Large intestine (tissue), 3 donors: ENCODE measurements around the gene WBP1L. TPM values are rescaled to one million over a fixed set of nuclear protein-coding genes. Genes with fewer than 3 reads are reported as not detected.
"Not testable (repeated sequence)": the region's sequence is repeated elsewhere in the genome, so short reads cannot be mapped to it uniquely, and the experiment has no call there.

Experiments used
- DNase-seq, 2 donors: peaks; one replicate each; pipeline versions ENCODE4 v3.0.0 to v3.0.0-alpha.2; 2013
- H3K27ac ChIP-seq: one replicate; pipeline ENCODE4 v1.5.1; 2013; ENCODE audit warnings: low read length
- H3K27me3 ChIP-seq: 2 replicates; pipeline ENCODE4 v1.6.1; 2013; ENCODE audit warnings: low read length; ENCODE audit not compliant: control insufficient read depth, insufficient read depth
- H3K36me3 ChIP-seq: 2 replicates; pipeline ENCODE4 v1.6.1; 2013; ENCODE audit warnings: low read length; ENCODE audit not compliant: control insufficient read depth, insufficient read depth
- H3K4me1 ChIP-seq: one replicate; pipeline ENCODE4 v1.6.1; 2013; ENCODE audit warnings: low read length; ENCODE audit not compliant: control insufficient read depth, insufficient read depth
- H3K4me3 ChIP-seq: one replicate; pipeline ENCODE4 v1.5.1; 2013; ENCODE audit warnings: low read length
- H3K9me3 ChIP-seq: one replicate; pipeline ENCODE4 v1.6.1; 2013; ENCODE audit warnings: mild to moderate bottlenecking, low read depth, low read length, moderate library complexity; ENCODE audit not compliant: control insufficient read depth
- WGBS: methylation state at CpG from one replicate; pipeline ENCODE4 v1.1.5; 2013; ENCODE audit warnings: low lambda C conversion rate; ENCODE audit not compliant: insufficient coverage; 5-methylcytosine and 5-hydroxymethylcytosine counted together
- polyA plus RNA-seq: library from polyadenylated mRNA; unstranded; fragments of 120-200 nt; gene quantifications from one replicate; pipeline ENCODE4 v1.2.1, GENCODE V29; 2013

WBP1L gene
- polyA plus RNA-seq, 1 donor, result 34.6 TPM

DNA sequence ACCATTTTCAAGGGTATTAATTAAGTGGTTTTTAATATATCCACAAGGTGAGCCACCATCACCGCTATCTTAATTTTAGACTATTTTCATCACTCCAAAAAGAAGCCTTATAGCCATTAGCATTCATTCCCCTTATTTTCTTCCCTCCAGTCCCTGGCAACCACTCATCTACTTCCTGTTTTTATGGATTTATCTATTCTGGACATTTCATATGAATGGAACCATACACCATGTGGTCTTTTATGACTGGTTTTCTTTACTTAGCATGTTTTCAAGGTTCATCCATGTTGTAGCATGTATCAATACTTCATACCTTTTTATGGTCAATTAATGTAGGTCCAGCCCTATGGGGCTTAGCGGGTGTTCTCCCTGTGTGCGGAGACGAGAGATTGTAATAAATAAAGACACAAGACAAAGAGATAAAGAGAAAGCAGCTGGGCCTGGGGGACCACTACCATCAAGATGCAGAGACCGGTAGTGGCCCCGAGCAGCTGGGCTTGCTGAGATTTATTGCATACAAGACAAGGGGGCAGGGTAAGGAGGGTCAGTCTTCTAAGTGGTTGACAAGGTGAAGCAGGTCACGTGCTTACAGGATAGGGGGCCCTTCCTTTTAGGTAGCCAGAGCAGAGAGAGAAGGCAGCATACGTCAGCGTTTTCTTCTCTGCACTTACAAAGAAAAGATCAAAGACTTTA, 14.6 kb downstream of the WBP1L start:
- no peak overlapping the region for H3K27ac ChIP-seq
- 83% methylated on average over 2 of the region's 9 CpGs for WGBS
- no peaks in the 10 kb centered on the region for H3K4me1 ChIP-seq

DNA sequence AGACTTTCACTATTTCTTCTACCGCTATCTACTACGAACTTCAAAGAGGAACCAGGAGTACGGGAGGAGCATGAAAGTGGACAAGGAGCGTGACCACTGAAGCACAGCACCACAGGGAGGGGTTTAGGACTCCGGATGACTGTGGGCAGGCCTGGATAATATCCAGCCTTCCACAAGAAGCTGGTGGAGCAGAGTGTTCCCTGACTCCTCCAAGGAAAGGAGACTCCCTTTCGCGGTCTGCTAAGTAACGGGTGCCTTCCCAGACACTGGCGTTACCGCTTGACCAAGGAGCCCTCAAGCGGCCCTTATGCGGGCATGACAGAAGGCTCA, 15.2 kb downstream of the WBP1L start:
- not testable (repeated sequence) for H3K27me3 ChIP-seq, H3K36me3 ChIP-seq, H3K4me1 ChIP-seq, H3K9me3 ChIP-seq, H3K4me3 ChIP-seq, H3K27ac ChIP-seq, DNase-seq
- WGBS, result no CpG with 5 or more reads among the region's 12 CpGs

More for the DNA sequence above, 14.6 kb downstream of the WBP1L start:
- Histone ChIP-seq H3K27me3 (no peaks in the 10 kb centered on the region), H3K9me3 (no peaks in the 10 kb centered on the region), H3K4me3 (no peak overlapping the region), H3K36me3 (peaks cover 2% of the 10 kb centered on the region)
- DNase-seq, result no peak

- 83% methylated on average over 1 of the region's 3 CpGs for WGBS
Observed at GRCh38 chr10:102759497-102760210, 15.9 kb downstream of the WBP1L start.

GRCh38 chr10:102761981-102762380, 18.2 kb downstream of the WBP1L start:
- Histone ChIP-seq H3K27ac (no peak overlapping the region), H3K4me3 (no peak overlapping the region), H3K4me1 (no peaks in the 10 kb centered on the region), H3K27me3 (no peaks in the 10 kb centered on the region), H3K9me3 (no peaks in the 10 kb centered on the region), H3K36me3 (peaks cover 3% of the 10 kb centered on the region)
- WGBS, result no CpG with 5 or more reads among the region's 4 CpGs
- no peak for DNase-seq

More at GRCh38 chr10:102759497-102760210, 15.9 kb downstream of the WBP1L start:
- no peak overlapping the region for H3K4me3 ChIP-seq
- H3K9me3 ChIP-seq, result no peaks in the 10 kb centered on the region
- H3K36me3 ChIP-seq, result peaks cover 3% of the 10 kb centered on the region
- H3K27ac ChIP-seq, result no peak overlapping the region
- no peak for DNase-seq
- H3K4me1 ChIP-seq, result no peaks in the 10 kb centered on the region
- no peaks in the 10 kb centered on the region for H3K27me3 ChIP-seq

GRCh38 chr10:102762401-102763015, 18.8 kb downstream of the WBP1L start:
- WGBS, result 100% methylated on average over 1 of the region's 7 CpGs

DNA sequence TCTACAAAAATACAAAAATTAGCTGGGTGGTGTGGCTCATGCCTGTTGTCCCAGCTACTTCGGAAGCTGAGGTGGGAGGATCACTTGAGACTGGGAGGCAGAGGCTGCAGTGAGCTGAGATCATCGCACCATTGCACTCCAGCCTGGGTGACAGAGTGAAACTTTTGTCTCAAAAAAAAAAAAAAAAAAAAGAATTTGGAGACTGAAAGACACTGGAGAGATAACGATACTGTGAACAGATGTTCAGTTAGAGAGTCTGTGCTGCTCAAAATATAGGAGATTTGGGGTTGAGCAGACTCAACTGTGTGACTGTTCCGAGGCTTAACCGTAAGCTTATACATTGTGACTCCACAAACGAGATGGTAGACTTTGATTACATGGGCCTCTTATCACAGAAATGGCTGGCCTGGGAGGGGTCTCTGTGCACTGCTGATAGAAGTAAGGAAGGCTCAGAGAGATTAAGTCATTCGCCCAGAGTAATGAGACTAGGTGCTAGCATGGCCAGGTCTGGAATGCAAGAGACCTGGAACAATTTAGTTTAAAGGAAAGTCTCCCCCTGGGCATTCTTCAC, 19.4 kb downstream of the WBP1L start:
- no peak overlapping the region for H3K27ac ChIP-seq
- peaks cover 3% of the 10 kb centered on the region for H3K36me3 ChIP-seq
- no peak for DNase-seq
- WGBS, result no CpG with 5 or more reads among the region's 7 CpGs
- no peaks in the 10 kb centered on the region for H3K4me1 ChIP-seq
- H3K27me3 ChIP-seq, result no peaks in the 10 kb centered on the region
- H3K4me3 ChIP-seq, result no peak overlapping the region
- no peaks in the 10 kb centered on the region for H3K9me3 ChIP-seq

More at GRCh38 chr10:102762401-102763015, 18.8 kb downstream of the WBP1L start:
- Histone ChIP-seq H3K36me3 (peaks cover 3% of the 10 kb centered on the region), H3K27ac (no peak overlapping the region), H3K9me3 (no peaks in the 10 kb centered on the region), H3K4me1 (no peaks in the 10 kb centered on the region), H3K27me3 (no peaks in the 10 kb centered on the region), H3K4me3 (no peak overlapping the region)
- no peak for DNase-seq

DNA sequence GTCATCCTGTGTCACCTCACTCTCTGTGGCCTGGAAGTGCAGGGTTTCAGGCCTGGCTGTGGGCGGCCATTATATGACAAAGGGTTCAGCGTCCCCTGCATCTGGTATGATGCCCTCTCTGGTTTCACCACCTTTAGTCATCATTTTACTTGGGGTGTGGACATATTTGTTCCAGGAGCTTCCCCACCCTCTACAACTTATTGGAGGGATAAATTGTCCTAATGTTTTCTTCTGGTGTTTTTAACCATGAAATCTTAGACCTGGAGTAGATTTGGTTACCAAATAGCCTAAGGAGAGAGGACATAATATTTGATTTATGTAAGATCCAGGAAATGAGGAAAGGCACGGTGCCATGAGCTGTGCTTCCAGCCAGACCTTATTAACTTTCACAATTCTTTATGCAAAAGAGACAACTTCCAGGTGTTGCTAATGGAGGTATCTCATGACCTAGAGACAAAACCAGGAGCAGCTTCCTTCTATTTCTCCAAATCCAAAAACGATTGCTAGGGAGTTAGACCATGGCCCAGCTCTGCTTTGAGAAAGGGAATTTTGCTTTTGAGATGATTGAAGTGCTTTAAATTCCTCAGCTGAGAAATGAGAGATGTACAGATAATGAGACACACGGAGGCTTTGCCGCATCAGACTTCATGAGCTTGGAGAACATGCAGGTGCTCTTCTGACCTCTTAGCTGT, 20.9 kb downstream of the WBP1L start:
- Histone ChIP-seq H3K9me3 (no peaks in the 10 kb centered on the region), H3K36me3 (peaks cover 3% of the 10 kb centered on the region), H3K4me1 (no peaks in the 10 kb centered on the region), H3K27ac (no peak overlapping the region), H3K27me3 (no peaks in the 10 kb centered on the region), H3K4me3 (no peak overlapping the region)
- no peak for DNase-seq
- WGBS, result 70% methylated on average over 4 of the region's 6 CpGs

DNA sequence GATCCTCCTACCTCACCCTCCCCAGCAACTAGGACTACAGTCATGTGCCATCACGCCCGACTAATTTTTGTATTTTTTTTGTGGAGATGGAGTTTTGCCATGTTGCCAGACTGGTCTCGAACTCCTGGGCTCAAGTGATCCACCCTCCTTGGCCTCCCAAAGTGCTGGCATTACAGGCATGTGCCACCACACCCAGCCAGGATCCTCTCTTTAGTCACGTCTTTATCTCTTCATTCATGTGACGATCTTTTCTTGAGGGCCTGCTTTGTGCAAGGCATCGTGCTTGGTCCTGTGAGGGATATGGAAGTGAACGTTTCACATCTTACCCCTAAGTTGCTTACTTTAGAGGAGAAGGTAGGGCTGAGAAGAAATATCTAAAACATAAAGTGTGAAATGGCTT, 21.6 kb downstream of the WBP1L start:
- no peaks in the 10 kb centered on the region for H3K27me3 ChIP-seq
- WGBS, result no CpG with 5 or more reads among the region's 7 CpGs
- no peaks in the 10 kb centered on the region for H3K9me3 ChIP-seq
- H3K27ac ChIP-seq, result no peak overlapping the region
- H3K36me3 ChIP-seq, result peaks cover 3% of the 10 kb centered on the region
- no peak overlapping the region for H3K4me3 ChIP-seq
- no peaks in the 10 kb centered on the region for H3K4me1 ChIP-seq
- no peak for DNase-seq

- H3K4me3 ChIP-seq, result no peak overlapping the region
- H3K27me3 ChIP-seq, result no peaks in the 10 kb centered on the region
- 94% methylated on average over 5 of the region's 9 CpGs for WGBS
- H3K9me3 ChIP-seq, result no peaks in the 10 kb centered on the region
- H3K36me3 ChIP-seq, result peaks cover 3% of the 10 kb centered on the region
- DNase-seq, result no peak
- H3K4me1 ChIP-seq, result no peaks in the 10 kb centered on the region
- H3K27ac ChIP-seq, result no peak overlapping the region
Observed at GRCh38 chr10:102767428-102768160, 23.8 kb downstream of the WBP1L start.
